LNCAP (cell line): ENCODE results near the gene RPL3.

Experiments
- TF ChIP-seq, protein P1 (sequence below): fragments of 450-650 bp; IDR thresholded peaks from 2 replicates; pipeline ENCODE4 v1.5.1; 2017; ENCODE audit warnings: mild to moderate bottlenecking

The RPL3 gene

DNA sequence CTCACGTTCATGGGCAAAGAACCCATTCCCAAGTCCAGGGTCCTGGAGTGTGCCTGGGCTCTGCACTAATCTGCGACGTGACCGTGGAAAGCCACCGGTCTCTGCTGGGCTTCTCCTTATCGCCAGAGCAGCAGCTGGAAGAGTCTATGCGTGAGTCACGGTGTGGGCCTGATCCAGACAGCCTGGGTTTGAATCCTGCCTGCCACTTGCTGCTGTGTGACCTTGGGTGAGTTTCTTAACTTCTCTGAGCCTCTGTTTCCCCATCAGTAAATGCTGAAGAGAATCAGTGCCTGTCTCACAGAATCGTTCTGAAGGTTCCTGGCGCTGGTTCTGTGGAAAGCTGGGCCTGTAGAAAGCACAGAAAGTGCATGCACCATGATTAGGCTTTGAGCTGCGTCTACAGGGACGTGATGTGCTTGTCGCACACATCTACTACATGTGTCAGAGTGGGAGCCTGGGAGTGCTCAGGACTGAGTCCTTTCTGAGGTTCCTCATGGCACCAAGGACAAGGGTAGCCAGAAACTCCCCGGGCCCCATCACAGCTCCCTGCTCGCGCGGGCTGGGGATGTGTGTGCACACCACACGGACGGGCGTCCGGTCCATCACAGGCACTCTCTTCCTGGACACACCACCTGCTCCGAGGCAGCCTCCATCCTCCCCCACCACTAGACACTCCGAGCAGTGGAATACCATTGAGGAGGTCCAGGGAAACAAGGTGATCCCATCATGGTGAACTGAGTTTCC lies 54.1 kb downstream of the RPL3 start:
- TF ChIP-seq, protein P1, sequence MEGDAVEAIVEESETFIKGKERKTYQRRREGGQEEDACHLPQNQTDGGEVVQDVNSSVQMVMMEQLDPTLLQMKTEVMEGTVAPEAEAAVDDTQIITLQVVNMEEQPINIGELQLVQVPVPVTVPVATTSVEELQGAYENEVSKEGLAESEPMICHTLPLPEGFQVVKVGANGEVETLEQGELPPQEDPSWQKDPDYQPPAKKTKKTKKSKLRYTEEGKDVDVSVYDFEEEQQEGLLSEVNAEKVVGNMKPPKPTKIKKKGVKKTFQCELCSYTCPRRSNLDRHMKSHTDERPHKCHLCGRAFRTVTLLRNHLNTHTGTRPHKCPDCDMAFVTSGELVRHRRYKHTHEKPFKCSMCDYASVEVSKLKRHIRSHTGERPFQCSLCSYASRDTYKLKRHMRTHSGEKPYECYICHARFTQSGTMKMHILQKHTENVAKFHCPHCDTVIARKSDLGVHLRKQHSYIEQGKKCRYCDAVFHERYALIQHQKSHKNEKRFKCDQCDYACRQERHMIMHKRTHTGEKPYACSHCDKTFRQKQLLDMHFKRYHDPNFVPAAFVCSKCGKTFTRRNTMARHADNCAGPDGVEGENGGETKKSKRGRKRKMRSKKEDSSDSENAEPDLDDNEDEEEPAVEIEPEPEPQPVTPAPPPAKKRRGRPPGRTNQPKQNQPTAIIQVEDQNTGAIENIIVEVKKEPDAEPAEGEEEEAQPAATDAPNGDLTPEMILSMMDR = no peak

GRCh38 chr22:39264349-39265038 lies 54.9 kb downstream of the RPL3 start:
- TF ChIP-seq, protein P1 = no peak

DNA sequence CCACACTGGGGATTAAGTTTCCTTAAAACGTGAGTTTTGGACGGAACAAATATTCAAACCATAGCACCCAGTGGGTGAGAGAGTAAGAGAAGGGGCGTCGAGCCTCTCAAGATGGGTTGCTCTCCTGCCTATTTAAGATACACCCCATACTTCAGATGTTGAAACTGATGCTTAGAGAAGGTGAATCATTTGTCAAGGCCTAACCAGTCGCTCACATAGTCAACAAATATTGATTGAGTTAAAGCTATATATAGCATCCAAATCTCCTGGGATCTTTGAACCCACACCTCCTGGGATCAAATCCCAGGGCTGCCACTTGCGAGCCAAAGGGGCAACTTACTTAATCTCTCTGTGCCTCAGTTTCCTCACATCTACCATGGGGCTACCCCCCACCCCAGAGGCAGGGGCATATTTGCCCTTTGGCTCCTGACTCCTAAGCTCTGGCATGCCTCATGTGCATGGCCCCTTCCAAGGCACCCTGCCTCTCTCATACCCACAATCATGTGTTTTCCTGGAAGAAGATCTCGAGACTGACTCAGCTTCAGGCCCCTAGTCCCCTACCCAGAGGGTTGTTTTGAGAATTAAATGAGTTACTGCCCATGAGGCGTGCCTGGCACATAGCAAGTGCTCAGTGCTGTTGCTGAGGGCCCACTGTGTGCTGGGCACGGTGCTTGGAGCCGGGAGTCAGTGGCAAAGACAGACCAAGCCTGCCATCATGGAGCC lies 55.6 kb downstream of the RPL3 start:
- TF ChIP-seq, protein P1 = no peak
